Stimulated activated naive CD8-positive, alpha-beta T cell treated with anti-CD3 and anti-CD28 coated beads, Interleukin-15, amount 100 ng/mL, for 72 hours (primary cell): ENCODE results near the gene PRMT1.

Source experiments
- ATAC-seq: fragments of 150-1000 bp; cut with Tn5 transposase; 2 replicates; pipeline ENCODE4 v1.10.0; 2021; ENCODE audit warnings: mild to moderate bottlenecking, moderate library complexity
- DNase-seq, 2 donors: peaks; one replicate each; pipeline ENCODE4 v3.0.0; 2021 to 2022
- H3K27ac Mint-ChIP-seq, 2 donors: one replicate each; pipeline ENCODE4 v1.8.0; 2022; ENCODE audit warnings: mild to moderate bottlenecking in 2 of 2, mixed read lengths in 2 of 2, moderate library complexity in 2 of 2
- H3K27me3 Mint-ChIP-seq: one replicate; pipeline ENCODE4 v1.8.0; 2022; ENCODE audit warnings: mixed read lengths
- H3K4me1 Mint-ChIP-seq: one replicate; pipeline ENCODE4 v1.8.0; 2022; ENCODE audit warnings: mild to moderate bottlenecking, mixed read lengths
- H3K4me3 Mint-ChIP-seq, 2 donors: one replicate each; pipeline ENCODE4 v1.8.0; 2022; ENCODE audit warnings: mild to moderate bottlenecking in 2 of 2, mixed read lengths in 2 of 2, moderate library complexity in 1 of 2
- H3K9me3 Mint-ChIP-seq, 2 donors: one replicate each; pipeline ENCODE4 v1.8.0; 2022; ENCODE audit warnings: mixed read lengths in 2 of 2

The PRMT1 gene

DNA sequence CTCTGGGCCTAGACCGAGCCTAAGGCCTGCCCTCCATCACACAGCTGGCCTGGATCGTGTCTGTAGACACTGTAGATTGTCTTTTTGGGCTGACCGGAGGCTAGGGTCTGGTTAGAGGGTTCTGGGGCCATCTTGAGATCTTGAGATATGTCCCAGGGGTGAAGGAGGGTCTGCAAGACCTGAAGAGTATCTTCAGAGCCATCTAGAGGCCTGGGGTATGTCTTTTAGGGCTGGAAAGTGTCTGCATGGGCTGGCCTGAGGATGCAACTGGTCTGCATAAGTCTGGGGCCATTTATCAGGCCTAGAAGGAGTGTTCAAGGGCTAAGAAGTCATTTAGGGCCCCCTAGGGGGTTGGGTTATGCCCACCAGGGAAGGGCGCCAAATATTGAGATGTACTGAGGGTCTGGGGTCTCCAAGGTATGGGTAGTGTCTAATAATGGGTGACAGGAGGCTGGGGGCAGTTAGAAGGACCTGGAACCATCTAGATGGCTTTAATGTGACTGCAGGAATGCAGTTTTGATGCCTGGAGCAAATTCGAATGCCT lies 34.5 kb upstream of the PRMT1 start:
- peaks cover 69% of the 10 kb centered on the region for H3K4me1 Mint-ChIP-seq
- ATAC-seq (no peak), DNase-seq (no peak)
- peak overlapping the region; percentile 96 to 98 for H3K4me3 Mint-ChIP-seq
- H3K9me3 Mint-ChIP-seq, result no peaks in the 10 kb centered on the region
- peak overlapping the region; percentile 98 for H3K27ac Mint-ChIP-seq
- H3K27me3 Mint-ChIP-seq, result peaks cover 12% of the 10 kb centered on the region

DNA sequence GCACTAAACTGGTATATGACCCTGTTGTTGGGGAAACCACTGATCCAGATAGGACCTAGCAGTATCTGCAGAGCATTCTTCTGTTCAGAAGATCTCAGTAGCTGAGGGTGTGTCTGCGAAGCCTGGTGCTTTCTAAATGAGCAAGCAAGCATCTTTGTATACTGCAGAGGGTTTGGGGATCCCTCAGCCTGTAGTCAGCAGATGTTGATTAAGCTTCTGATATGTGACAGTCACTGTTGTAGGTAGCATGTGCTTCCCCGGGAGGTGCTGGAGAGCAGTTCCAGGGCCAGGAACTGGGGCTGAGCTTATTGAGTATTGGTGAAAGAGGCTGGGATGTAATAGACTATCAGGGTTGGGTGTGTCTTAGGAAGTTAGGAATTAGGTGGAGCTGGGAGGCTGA lies 33.6 kb upstream of the PRMT1 start:
- Mint-ChIP-seq H3K4me1 (peaks cover 60% of the 10 kb centered on the region), H3K4me3 (peak overlapping the region; percentile 96 to 98)
- DNase-seq, result no peak

DNA sequence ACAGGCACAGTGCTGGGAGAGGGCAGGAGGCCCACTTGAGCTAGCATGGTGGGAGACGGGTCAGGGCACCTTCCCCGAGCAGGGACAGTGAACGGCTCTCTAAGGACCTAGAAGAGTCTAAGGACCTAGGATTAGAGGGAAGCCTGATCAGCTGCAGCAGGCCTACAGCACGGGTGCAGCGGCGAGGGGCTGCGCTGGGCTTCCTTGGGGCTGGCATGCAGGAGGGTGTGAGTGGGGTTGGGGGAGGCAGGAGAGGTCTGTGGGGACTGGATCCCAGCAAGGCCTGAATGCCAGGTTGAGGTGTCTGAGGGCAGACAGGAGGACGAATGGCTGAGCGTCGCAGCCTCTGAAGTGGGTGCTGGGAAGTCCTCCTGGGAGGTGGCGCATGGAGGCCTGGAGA lies 31.5 kb upstream of the PRMT1 start:
- peaks cover 47% of the 10 kb centered on the region for H3K4me1 Mint-ChIP-seq
- H3K4me3 Mint-ChIP-seq, result no peak overlapping the region
- H3K27ac Mint-ChIP-seq, result peak overlapping the region; percentile 9 to 90
- no peaks in the 10 kb centered on the region for H3K27me3 Mint-ChIP-seq
- DNase-seq (no peak), ATAC-seq (no peak)
- H3K9me3 Mint-ChIP-seq, result no peaks in the 10 kb centered on the region

More for the DNA sequence above, 33.6 kb upstream of the PRMT1 start:
- H3K27me3 Mint-ChIP-seq, result peaks cover 8% of the 10 kb centered on the region
- ATAC-seq, result no peak
- peak overlapping the region in 1 of 2 donors; percentile 98 for H3K27ac Mint-ChIP-seq
- no peaks in the 10 kb centered on the region for H3K9me3 Mint-ChIP-seq

DNA sequence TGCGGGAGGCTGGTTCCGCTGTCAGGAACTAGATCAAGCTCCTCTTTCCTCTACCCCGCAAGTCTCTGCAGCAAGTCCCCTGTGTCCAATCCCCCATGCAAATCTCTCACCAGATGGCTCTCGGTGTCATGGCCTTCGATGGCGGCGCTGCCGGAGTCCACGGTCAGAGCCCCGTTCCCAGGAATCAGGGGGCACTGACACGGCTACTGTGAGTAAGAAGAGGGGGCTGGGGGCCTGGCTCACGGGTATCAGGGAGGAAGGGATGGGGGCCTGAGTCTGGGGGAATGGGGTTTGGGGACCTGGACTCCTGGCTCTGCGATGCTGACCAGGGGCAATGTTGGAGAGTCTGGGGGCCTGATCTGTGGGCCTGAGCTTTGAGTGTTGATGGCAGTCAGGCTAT lies 31.1 kb upstream of the PRMT1 start:
- no peaks in the 10 kb centered on the region for H3K27me3 Mint-ChIP-seq
- no peak overlapping the region for H3K4me3 Mint-ChIP-seq
- H3K4me1 Mint-ChIP-seq, result peaks cover 47% of the 10 kb centered on the region
- no peaks in the 10 kb centered on the region for H3K9me3 Mint-ChIP-seq
- DNase-seq (no peak), ATAC-seq (no peak)
- peak overlapping the region in 1 of 2 donors; percentile 89 for H3K27ac Mint-ChIP-seq

DNA sequence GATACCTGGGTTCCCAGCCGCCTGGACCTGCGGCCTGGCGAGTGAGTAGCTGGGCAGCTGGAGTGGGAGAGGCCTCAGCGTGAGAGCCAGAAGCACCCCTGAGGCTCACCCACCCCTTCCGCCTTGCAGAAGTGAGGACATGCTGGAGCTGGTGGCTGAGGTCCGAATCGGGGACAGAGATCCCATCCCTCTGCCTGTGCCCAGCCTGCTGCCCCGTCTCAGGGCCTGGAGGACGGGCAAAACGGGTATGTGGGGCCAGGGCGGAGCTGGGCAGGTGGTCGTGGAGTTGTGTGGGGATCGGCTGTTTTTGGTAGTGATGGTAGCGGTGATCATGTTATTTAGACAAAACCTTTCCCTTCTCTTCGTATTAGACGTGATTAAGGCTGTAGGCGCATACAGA lies 30.5 kb upstream of the PRMT1 start:
- no peaks in the 10 kb centered on the region for H3K9me3 Mint-ChIP-seq
- DNase-seq, result no peak
- ATAC-seq, result no peak
- no peak overlapping the region for H3K27ac Mint-ChIP-seq
- peaks cover 47% of the 10 kb centered on the region for H3K4me1 Mint-ChIP-seq
- H3K4me3 Mint-ChIP-seq, result no peak overlapping the region
- no peaks in the 10 kb centered on the region for H3K27me3 Mint-ChIP-seq

DNA sequence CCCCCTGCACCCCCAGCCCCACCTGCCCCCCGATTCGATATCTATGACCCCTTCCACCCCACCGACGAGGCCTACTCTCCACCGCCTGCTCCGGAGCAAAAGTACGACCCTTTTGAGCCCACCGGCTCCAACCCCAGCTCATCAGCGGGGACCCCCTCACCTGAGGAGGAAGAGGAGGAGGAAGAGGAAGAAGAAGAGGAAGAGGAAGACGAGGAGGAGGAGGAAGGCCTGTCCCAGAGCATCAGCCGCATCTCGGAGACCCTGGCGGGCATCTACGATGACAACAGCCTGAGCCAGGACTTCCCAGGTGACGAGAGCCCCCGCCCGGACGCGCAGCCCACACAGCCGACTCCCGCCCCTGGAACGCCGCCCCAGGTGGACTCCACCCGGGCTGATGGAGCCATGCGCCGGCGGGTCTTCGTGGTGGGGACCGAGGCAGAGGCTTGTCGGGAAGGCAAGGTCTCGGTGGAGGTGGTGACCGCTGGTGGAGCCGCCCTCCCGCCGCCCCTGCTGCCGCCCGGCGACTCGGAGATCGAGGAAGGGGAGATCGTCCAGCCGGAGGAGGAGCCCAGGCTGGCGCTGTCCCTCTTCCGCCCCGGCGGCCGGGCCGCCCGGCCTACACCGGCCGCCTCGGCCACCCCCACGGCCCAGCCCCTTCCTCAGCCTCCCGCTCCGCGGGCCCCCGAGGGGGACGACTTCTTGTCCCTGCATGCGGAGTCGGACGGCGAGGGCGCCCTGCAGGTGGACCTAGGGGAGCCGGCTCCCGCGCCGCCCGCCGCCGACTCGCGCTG lies 25.8 kb upstream of the PRMT1 start:
- no peaks in the 10 kb centered on the region for H3K9me3 Mint-ChIP-seq
- peaks cover 9% of the 10 kb centered on the region for H3K4me1 Mint-ChIP-seq
- DNase-seq (no peak), ATAC-seq (peak; percentile 38)
- H3K27ac Mint-ChIP-seq, result no peak overlapping the region
- H3K27me3 Mint-ChIP-seq, result no peaks in the 10 kb centered on the region
- no peak overlapping the region for H3K4me3 Mint-ChIP-seq

DNA sequence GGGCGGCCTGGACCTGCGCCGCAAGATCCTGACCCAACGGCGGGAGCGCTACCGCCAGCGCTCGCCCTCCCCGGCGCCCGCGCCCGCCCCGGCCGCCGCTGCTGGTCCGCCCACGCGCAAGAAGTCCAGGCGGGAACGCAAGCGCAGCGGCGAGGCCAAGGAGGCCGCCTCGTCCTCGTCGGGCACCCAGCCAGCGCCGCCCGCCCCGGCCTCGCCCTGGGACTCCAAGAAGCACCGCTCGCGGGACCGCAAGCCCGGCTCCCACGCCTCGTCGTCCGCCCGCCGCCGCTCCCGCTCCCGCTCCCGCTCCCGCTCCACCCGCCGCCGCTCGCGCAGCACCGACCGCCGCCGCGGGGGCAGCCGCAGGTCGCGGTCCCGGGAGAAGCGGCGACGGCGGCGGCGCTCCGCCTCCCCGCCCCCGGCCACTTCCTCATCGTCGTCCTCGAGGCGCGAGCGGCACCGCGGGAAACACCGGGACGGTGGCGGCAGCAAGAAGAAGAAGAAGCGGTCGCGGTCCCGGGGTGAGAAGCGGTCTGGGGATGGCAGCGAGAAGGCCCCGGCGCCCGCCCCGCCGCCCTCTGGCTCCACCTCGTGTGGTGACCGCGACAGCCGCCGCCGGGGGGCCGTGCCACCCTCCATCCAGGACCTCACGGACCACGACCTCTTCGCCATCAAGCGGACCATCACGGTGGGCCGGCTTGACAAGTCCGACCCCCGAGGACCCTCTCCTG lies 25.1 kb upstream of the PRMT1 start:
- no peak overlapping the region for H3K27ac Mint-ChIP-seq
- H3K4me3 Mint-ChIP-seq, result no peak overlapping the region
- no peaks in the 10 kb centered on the region for H3K27me3 Mint-ChIP-seq
- H3K9me3 Mint-ChIP-seq, result no peaks in the 10 kb centered on the region
- DNase-seq (no peak), ATAC-seq (peak; percentile 40)
- H3K4me1 Mint-ChIP-seq, result peaks cover 2% of the 10 kb centered on the region

DNA sequence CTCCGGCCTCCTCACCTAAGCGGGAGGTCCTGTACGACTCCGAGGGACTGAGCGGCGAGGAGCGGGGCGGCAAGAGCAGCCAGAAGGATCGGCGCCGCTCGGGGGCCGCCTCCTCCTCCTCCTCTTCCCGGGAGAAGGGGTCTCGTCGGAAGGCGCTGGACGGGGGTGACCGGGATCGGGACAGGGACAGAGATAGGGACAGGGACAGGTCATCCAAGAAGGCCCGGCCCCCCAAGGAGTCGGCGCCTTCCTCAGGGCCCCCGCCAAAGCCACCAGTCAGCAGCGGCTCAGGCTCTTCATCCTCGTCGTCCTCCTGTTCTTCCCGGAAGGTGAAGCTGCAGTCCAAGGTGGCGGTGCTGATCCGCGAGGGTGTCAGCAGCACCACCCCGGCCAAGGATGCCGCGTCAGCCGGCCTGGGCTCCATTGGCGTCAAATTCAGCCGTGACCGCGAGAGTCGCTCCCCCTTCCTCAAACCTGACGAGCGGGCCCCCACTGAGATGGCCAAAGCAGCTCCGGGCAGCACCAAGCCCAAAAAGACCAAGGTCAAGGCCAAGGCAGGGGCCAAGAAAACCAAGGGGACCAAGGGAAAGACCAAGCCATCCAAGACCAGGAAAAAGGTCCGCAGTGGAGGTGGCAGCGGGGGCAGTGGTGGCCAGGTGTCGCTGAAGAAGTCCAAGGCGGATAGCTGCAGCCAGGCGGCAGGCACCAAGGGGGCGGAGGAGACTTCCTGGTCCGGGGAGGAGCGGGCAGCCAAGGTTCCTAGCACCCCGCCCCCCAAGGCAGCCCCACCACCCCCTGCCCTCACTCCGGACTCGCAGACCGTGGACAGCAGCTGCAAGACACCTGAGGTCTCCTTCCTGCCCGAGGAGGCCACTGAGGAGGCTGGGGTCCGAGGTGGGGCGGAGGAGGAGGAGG lies 24.3 kb upstream of the PRMT1 start:
- H3K4me3 Mint-ChIP-seq, result no peak overlapping the region
- peaks cover 5% of the 10 kb centered on the region for H3K4me1 Mint-ChIP-seq
- no peaks in the 10 kb centered on the region for H3K9me3 Mint-ChIP-seq
- DNase-seq (no peak), ATAC-seq (no peak)
- H3K27me3 Mint-ChIP-seq, result no peaks in the 10 kb centered on the region
- peak overlapping the region in 1 of 2 donors; percentile 55 for H3K27ac Mint-ChIP-seq

DNA sequence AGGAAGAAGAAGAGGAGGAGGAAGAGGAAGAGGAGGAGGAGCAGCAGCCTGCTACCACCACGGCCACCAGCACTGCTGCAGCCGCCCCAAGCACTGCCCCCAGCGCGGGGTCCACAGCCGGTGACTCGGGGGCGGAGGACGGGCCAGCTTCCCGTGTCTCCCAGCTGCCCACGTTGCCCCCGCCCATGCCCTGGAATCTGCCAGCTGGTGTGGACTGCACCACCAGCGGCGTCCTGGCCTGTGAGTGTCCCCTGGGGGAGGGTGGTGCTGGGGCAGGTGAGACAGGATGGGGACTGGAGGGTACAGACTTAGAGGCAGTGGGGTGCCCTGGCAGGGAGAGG lies 23.6 kb upstream of the PRMT1 start:
- Mint-ChIP-seq H3K27ac (peak overlapping the region in 1 of 2 donors; percentile 94), H3K9me3 (no peaks in the 10 kb centered on the region), H3K4me3 (no peak overlapping the region), H3K4me1 (peaks cover 8% of the 10 kb centered on the region), H3K27me3 (no peaks in the 10 kb centered on the region)
- peak; percentile 10 for ATAC-seq
- no peak for DNase-seq

DNA sequence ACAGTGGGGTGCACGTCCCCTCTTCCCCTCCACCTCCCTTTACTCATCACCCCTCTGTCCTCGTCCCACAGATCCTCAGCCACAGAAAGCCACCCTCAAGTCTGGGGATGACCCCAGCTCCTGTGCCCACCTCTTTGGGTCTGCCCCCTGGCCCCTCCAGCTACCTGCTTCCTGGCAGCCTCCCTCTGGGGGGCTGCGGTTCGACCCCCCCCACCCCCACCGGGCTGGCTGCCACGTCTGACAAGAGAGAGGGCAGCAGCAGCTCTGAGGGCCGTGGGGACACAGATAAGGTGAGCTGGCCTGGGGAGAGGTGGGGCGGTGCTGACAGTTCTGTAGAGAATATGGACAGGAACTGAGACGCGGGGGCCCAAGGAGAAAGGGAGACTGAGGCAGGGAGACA lies 22.5 kb upstream of the PRMT1 start:
- no peak overlapping the region for H3K4me3 Mint-ChIP-seq
- ATAC-seq (no peak), DNase-seq (no peak)
- peaks cover 20% of the 10 kb centered on the region for H3K4me1 Mint-ChIP-seq
- no peak overlapping the region for H3K27ac Mint-ChIP-seq
- no peaks in the 10 kb centered on the region for H3K9me3 Mint-ChIP-seq
- H3K27me3 Mint-ChIP-seq, result no peaks in the 10 kb centered on the region

DNA sequence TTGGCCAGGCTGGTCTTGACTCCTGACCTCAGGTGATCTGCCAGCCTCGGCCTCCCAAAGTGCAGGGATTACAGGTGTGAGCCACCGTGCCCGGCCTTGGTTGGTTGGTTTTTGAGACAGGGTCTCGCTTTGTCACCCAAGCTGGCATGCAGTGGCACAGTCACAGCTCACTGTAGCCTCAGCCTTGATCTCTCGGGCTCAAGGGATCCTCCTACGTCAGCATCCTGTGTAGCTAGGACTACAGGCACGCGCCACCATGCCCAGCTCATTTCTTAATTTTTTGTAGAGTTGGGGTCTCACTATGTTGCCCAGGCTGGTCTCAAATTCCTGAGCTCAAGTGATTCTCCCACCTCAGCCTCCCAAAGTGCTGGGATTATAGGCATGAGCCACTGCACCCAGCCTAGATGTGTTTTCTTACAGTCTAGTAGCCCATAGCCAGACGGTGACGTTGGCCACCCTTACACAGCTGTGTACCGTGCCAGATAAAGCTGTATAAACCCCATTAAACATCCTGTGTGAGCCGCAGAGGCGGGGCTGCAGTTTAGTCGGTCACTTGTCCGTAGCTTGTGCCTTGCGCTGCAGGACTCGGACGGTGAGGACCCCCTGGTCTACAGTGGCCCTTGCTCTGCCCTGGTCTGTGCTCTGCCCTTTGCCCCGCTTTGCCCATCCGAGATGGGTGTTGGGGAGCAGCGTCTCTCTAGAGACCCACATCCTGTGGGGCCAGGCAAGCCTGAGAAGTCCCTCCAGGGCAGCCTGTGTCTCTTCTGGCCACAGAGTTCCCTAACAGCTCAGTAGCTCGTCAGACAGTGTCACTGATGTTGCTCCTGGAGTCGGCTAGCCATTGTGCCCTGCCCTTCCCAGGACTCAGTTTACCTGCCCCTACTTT lies 21.3 kb upstream of the PRMT1 start:
- ATAC-seq (no peak), DNase-seq (no peak)
- Mint-ChIP-seq H3K27ac (no peak overlapping the region), H3K4me3 (no peak overlapping the region), H3K4me1 (peaks cover 25% of the 10 kb centered on the region), H3K27me3 (no peaks in the 10 kb centered on the region), H3K9me3 (no peaks in the 10 kb centered on the region)

DNA sequence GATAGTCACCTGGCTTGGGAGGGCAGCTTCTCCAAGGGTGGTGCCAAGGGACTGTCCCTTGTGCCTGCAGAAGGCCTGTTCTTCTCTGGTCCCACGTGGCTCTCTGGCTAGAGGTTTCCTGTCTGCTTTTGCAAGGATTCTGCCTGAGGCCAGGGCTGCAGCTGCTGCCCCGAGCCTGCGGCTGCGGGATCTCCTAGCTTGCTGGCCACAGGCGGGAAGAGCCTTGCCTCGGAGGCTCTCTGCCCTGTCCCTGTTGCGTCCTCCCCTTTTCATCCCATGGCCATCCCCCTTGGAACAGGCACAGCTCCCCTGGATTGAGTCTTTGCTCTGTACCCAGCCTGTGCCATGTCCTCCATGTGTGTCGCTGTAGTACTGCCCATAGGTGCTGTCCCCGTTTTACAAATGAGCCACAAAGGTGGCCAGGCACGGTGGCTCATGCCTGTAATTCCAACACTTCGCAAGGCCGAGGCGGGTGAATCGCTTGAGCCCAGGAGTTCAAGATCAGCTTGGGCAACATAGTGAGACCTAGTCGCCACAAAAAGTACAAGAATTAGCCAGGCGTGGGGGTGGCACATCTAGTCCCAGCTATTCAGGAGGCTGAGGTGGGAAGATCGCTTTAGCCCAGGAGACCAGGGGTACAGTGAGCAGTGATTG lies 20.5 kb upstream of the PRMT1 start:
- Mint-ChIP-seq H3K4me1 (peaks cover 25% of the 10 kb centered on the region), H3K27ac (peak overlapping the region in 1 of 2 donors; percentile 58), H3K9me3 (no peaks in the 10 kb centered on the region), H3K4me3 (no peak overlapping the region), H3K27me3 (no peaks in the 10 kb centered on the region)
- DNase-seq (no peak), ATAC-seq (no peak)

DNA sequence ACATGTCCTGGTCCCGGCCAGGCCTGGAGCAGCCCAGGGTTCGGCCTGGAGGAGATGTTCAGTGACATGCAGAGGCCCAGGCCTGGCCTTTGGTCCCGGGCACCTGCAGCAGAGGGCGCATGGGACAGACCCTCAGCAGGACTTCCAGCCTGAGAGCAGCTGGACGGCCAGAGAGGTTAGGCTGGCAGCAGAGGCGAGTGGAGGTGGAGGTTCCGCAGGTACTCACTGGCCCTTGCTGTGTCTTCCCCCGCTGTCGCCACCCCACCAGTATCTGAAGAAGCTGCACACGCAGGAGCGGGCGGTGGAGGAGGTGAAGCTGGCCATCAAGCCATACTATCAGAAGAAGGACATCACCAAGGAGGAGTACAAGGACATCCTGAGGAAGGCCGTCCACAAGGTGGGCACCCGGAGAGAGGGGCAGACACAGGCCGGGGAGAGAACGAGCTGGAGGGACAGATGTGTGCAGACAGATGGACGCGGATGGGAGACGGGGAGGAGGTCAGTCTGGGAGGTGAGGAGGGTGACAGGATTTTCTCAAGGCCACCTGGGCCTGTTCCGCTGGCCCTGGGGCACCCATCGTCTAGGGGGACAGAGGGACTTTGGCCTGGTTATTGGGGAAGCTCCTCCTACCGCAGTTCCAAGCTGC lies 19.5 kb upstream of the PRMT1 start:
- H3K4me3 Mint-ChIP-seq, result no peak overlapping the region
- DNase-seq (no peak), ATAC-seq (no peak)
- H3K27ac Mint-ChIP-seq, result peak overlapping the region in 1 of 2 donors; percentile 85
- H3K4me1 Mint-ChIP-seq, result peaks cover 29% of the 10 kb centered on the region
- no peaks in the 10 kb centered on the region for H3K9me3 Mint-ChIP-seq
- no peaks in the 10 kb centered on the region for H3K27me3 Mint-ChIP-seq

DNA sequence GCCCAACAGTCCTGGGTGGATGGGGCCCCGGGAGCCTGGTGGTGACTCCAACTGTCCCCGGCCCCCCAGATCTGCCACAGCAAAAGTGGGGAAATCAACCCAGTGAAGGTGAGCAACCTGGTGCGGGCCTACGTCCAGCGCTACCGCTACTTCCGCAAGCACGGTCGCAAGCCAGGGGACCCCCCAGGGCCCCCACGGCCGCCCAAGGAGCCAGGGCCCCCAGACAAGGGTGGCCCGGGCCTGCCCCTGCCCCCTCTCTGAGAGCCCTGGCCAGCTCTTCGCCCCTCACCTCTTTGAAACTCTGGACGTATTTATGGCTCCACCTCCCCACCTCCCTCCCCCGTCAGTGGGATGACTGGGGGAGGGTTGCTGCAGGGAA lies 18.9 kb upstream of the PRMT1 start:
- Mint-ChIP-seq H3K4me1 (peaks cover 34% of the 10 kb centered on the region), H3K27ac (no peak overlapping the region), H3K4me3 (no peak overlapping the region)

More for the DNA sequence above, 18.9 kb upstream of the PRMT1 start:
- Mint-ChIP-seq H3K27me3 (no peaks in the 10 kb centered on the region), H3K9me3 (no peaks in the 10 kb centered on the region)
- DNase-seq (no peak), ATAC-seq (no peak)
